Calu3 (cell line): ENCODE measurements around the gene HPGDS. TPM values are rescaled to one million over a fixed set of nuclear protein-coding genes. Genes with fewer than 3 reads are reported as not detected.

ENCODE experiments used
- BruUV-seq: library from RNA; stranded (reverse); fragments of 400-500 nt; replicated peaks from 2 replicates; lab custom pipeline; 2021; lab: Mats Ljungman, UMichigan
- CTCF ChIA-PET: fragments of 300-600 bp; sonication (Branson Sonifier 250); formaldehyde crosslinking; loops from one replicate; lab custom pipeline; 2022; ENCODE audit warnings: antibody characterized with exemption; lab: Charles Lee
- DNase-seq: peaks from one replicate; pipeline ENCODE4 v3.0.0; 2022
- H3K27ac Mint-ChIP-seq: one replicate; pipeline ENCODE4 v1.8.0; 2022; ENCODE audit warnings: mixed read lengths; ENCODE audit not compliant: unreplicated experiment
- H3K27me3 Mint-ChIP-seq: one replicate; pipeline ENCODE4 v1.8.0; 2022; ENCODE audit warnings: mixed read lengths; ENCODE audit not compliant: unreplicated experiment
- H3K36me3 Mint-ChIP-seq: one replicate; pipeline ENCODE4 v1.8.0; 2022; ENCODE audit warnings: mild to moderate bottlenecking, moderate library complexity, mixed read lengths; ENCODE audit not compliant: insufficient read depth, unreplicated experiment
- H3K4me1 Mint-ChIP-seq: one replicate; pipeline ENCODE4 v1.8.0; 2022; ENCODE audit warnings: mild to moderate bottlenecking, low read depth, mixed read lengths; ENCODE audit not compliant: unreplicated experiment
- H3K4me3 Mint-ChIP-seq: one replicate; pipeline ENCODE4 v1.8.0; 2022; ENCODE audit warnings: mild to moderate bottlenecking, low read depth, moderate library complexity, mixed read lengths; ENCODE audit not compliant: unreplicated experiment
- H3K9me3 Mint-ChIP-seq: one replicate; pipeline ENCODE4 v1.8.0; 2022; ENCODE audit warnings: low read depth, mixed read lengths; ENCODE audit not compliant: unreplicated experiment
- intact Hi-C: fragments of 100-400 bp; cut with micrococcal nuclease; formaldehyde crosslinking; loops from one replicate; pipeline ENCODE4 v1.10.0; 2022; ENCODE audit not compliant: unreplicated experiment
- total RNA-seq: library from RNA; stranded (reverse); gene quantifications from 2 replicates; pipeline ENCODE4 v1.2.3, GENCODE V29; 2022
- TF ChIP-seq, protein P1 (sequence below): fragments of 200-600 bp; IDR thresholded peaks from one replicate; pipeline ENCODE4 v1.8.0; 2022; ENCODE audit warnings: antibody characterized with exemption; ENCODE audit not compliant: unreplicated experiment

The HPGDS gene
- total RNA-seq, 1 experiment from 2014 or later, result not detected

DNA sequence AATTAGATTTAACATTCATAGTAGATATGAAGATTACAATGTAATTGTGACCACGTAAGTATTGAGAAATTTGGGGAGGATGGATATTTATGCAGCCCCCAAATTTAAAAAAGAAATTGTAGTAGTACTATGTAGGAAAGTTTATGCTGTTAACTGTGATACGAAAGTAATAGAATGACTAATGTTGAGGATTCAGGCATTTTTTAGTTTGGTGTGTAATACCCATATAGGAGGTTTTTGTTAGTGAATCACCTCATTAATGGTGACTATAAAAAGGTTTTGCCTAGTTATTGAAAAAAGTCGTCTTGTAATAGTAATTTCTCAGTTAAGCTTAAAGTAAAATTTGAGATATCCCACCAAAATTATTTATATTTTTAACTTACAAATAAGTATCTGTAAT is 67.7 kb downstream of the HPGDS start:
- H3K27me3 Mint-ChIP-seq, result no peaks in the 10 kb centered on the region
- no peaks in the 10 kb centered on the region for H3K9me3 Mint-ChIP-seq
- no peak overlapping the region for H3K27ac Mint-ChIP-seq
- intact Hi-C loops, result no loop called here
- peaks cover 12% of the 10 kb centered on the region for H3K4me1 Mint-ChIP-seq
- peaks cover 13% of the 10 kb centered on the region for H3K36me3 Mint-ChIP-seq
- no TSS peak for BruUV-seq
- CTCF ChIA-PET, result interaction anchor here (0.7 kb wide), 1 partner anchor 8 kb away, joined by 4 read pairs; no protein-coding TSS in a partner anchor
- DNase-seq, result no peak
- H3K4me3 Mint-ChIP-seq, result no peak overlapping the region
- TF ChIP-seq, protein P1, sequence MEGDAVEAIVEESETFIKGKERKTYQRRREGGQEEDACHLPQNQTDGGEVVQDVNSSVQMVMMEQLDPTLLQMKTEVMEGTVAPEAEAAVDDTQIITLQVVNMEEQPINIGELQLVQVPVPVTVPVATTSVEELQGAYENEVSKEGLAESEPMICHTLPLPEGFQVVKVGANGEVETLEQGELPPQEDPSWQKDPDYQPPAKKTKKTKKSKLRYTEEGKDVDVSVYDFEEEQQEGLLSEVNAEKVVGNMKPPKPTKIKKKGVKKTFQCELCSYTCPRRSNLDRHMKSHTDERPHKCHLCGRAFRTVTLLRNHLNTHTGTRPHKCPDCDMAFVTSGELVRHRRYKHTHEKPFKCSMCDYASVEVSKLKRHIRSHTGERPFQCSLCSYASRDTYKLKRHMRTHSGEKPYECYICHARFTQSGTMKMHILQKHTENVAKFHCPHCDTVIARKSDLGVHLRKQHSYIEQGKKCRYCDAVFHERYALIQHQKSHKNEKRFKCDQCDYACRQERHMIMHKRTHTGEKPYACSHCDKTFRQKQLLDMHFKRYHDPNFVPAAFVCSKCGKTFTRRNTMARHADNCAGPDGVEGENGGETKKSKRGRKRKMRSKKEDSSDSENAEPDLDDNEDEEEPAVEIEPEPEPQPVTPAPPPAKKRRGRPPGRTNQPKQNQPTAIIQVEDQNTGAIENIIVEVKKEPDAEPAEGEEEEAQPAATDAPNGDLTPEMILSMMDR, result no peak

DNA sequence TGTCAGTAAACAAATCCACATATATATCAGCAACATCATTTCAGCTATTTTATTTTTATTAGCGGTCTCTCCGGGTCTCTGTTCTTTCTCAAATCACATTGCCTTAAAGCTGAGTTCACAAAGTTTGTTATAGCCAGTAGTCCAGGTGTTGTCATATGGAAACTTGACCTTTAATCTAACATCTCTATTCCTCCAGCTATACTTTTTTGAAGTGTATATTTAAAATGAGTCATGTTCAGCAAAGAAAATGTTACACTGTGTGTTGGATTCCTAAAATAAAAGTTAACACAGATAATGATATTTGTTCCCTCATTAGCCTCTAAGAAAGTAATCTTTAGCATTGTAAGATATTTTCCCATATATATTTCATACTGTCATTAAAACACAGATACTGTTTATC is 71.4 kb downstream of the HPGDS start:
- intact Hi-C loops, result no loop called here
- Mint-ChIP-seq H3K4me3 (no peak overlapping the region), H3K27me3 (no peaks in the 10 kb centered on the region), H3K9me3 (no peaks in the 10 kb centered on the region), H3K27ac (no peak overlapping the region), H3K36me3 (no peaks in the 10 kb centered on the region), H3K4me1 (no peaks in the 10 kb centered on the region)
- TF ChIP-seq, protein P1, result no peak
- no peak for DNase-seq
- no TSS peak for BruUV-seq
- CTCF ChIA-PET, result no interaction called here

DNA sequence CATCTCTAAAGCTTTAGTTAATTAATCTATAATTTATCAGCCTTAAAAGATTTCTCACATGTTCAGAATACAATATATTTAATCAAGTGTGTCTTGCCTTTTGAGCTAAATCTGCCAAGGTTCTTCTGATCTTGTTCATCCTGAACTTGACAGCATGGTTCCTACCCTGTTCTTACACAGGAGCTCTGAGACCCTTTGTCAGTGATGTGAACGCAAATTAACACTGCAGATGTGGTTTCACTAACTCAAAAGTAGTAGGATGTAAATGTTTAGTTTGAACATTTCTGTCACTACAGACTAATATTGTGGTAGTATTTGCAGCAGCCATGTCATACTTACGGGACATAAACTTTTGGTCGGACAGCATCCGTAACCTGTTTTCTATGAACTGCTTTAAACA is 75.6 kb downstream of the HPGDS start:
- no peaks in the 10 kb centered on the region for H3K9me3 Mint-ChIP-seq
- intact Hi-C loops, result no loop called here
- H3K4me3 Mint-ChIP-seq, result no peak overlapping the region
- TF ChIP-seq, protein P1, result no peak
- no peak for DNase-seq
- no peaks in the 10 kb centered on the region for H3K4me1 Mint-ChIP-seq
- no peaks in the 10 kb centered on the region for H3K27me3 Mint-ChIP-seq
- CTCF ChIA-PET, result no interaction called here
- no peak overlapping the region for H3K27ac Mint-ChIP-seq
- BruUV-seq, result no TSS peak
- H3K36me3 Mint-ChIP-seq, result no peaks in the 10 kb centered on the region

DNA sequence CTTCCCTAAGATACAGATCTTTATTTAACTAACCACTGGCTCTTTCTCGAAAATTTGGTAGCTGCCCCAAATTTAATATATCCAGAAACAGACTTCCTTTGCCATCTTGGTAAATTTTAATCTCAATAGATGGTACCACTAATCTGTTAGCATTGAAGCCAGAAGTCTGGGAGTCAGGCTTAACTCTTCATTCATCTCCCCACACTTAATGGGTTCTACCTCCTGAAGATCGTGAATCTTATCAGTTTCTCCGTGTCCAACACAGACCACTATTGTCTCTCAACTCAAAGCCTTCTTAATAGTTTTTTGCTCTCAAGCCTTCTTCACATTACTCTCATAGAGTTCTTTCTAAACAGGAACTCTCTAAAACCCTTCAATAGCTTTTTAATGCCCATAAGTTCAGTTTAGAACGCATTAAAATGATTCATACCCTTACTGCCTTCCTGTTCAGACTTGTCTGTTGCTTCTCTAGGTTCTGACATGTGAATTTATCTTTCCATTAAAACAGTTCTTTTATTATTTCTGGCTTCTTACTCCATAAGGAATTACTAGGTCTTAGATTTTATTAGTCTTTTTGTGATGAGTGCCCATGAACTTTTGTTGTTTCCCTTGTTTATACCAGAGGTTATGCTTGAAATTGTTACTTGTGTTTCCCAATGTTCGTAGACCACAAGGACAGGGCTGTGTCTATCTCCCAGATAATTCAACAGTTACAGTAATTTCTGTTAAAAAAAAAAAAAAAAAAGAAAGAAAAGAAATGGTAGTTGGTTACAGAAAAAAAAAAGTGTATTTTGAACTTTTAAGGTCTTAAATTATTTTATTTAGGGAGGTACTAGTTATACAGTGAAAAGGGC is 80.2 kb downstream of the HPGDS start:
- Mint-ChIP-seq H3K27ac (no peak overlapping the region), H3K4me1 (no peaks in the 10 kb centered on the region), H3K36me3 (peaks cover 7% of the 10 kb centered on the region), H3K27me3 (no peaks in the 10 kb centered on the region), H3K4me3 (no peak overlapping the region), H3K9me3 (no peaks in the 10 kb centered on the region)
- CTCF ChIA-PET, result no interaction called here
- no TSS peak for BruUV-seq
- no peak for DNase-seq
- TF ChIP-seq, protein P1, result no peak
- intact Hi-C loops, result no loop called here
